HepG2 (cell line): ENCODE data around the gene TMEM127. TPM values are rescaled to one million over a fixed set of nuclear protein-coding genes. Genes with fewer than 3 reads are reported as not detected.
A peak's percentile ranks its signal among the peaks of the same experiment; 100 is the strongest.

ENCODE experiments used
- AHR ChIP-seq: IDR thresholded peaks from 2 replicates; pipeline ENCODE4 v1.6.1; 2018; ENCODE audit warnings: missing genetic modification reagents, missing compliant biosample characterization
- ERF ChIP-seq: IDR thresholded peaks from 2 replicates; pipeline ENCODE4 v1.6.1; 2018; ENCODE audit warnings: missing biosample characterization, missing genetic modification reagents
- GATA4 ChIP-seq: sonication (generic); IDR thresholded peaks from 2 replicates; pipeline ENCODE4 v1.6.1; 2016; ENCODE audit warnings: antibody characterized with exemption, low read depth, borderline replicate concordance
- GTF2F1 ChIP-seq: fragments of 150-350 bp; IDR thresholded peaks from 2 replicates; pipeline ENCODE4 v1.6.1; 2014; ENCODE audit warnings: low read length
- KMT2A ChIP-seq: sonication (generic); formaldehyde crosslinking; IDR thresholded peaks from 2 replicates; pipeline ENCODE4 v1.4.0; 2020; ENCODE audit warnings: missing genetic modification reagents
- NFYB ChIP-seq: sonication (generic); formaldehyde crosslinking; IDR thresholded peaks from 2 replicates; pipeline ENCODE4 v1.4.0; 2020; ENCODE audit warnings: missing genetic modification reagents
- NR1H2 ChIP-seq: sonication (generic); formaldehyde crosslinking; IDR thresholded peaks from 2 replicates; pipeline ENCODE4 v1.8.1; 2022; ENCODE audit warnings: low read depth, missing genetic modification reagents, borderline replicate concordance
- SATB2 ChIP-seq: sonication (generic); formaldehyde crosslinking; IDR thresholded peaks from 2 replicates; pipeline ENCODE4 v1.5.0; 2020; ENCODE audit warnings: missing genetic modification reagents
- TBL1XR1 ChIP-seq: fragments of 150-350 bp; IDR thresholded peaks from 2 replicates; pipeline ENCODE4 v1.6.1; 2014; ENCODE audit warnings: borderline replicate concordance, low read length; ENCODE audit not compliant: partially characterized antibody
- TEF ChIP-seq: sonication (generic); formaldehyde crosslinking; IDR thresholded peaks from 2 replicates; pipeline ENCODE4 v1.5.0; 2020; ENCODE audit warnings: missing genetic modification reagents
- TOPORS ChIP-seq: sonication (generic); formaldehyde crosslinking; IDR thresholded peaks from 2 replicates; pipeline ENCODE4 v1.8.0; 2023; ENCODE audit warnings: mild to moderate bottlenecking, missing genetic modification reagents
- ZBTB14 ChIP-seq: sonication (generic); formaldehyde crosslinking; IDR thresholded peaks from 2 replicates; pipeline ENCODE4 v1.4.0; 2020; ENCODE audit warnings: missing genetic modification reagents
- ZNF12 ChIP-seq: sonication (generic); formaldehyde crosslinking; IDR thresholded peaks from 2 replicates; pipeline ENCODE4 v1.5.0; 2020; ENCODE audit warnings: missing genetic modification reagents
- ZNF263 ChIP-seq: sonication (generic); formaldehyde crosslinking; IDR thresholded peaks from 2 replicates; pipeline ENCODE4 v1.4.0; 2020; ENCODE audit warnings: missing genetic modification reagents
- ZNF431 ChIP-seq: sonication (generic); formaldehyde crosslinking; IDR thresholded peaks from 2 replicates; pipeline ENCODE4 v1.9.0; 2022; ENCODE audit warnings: missing genetic modification reagents, low read depth, mild to moderate bottlenecking, borderline replicate concordance
- polyA plus RNA-seq, 8 experiments: library from polyadenylated mRNA; depleted of rRNA in 3 of 8; stranded (reverse) in 7 of 8; unstranded in 1 of 8; fragments of >200 nt; fragmentation: Illumina TruSeq in 4 of 8; extraction: Trizol in 4 of 8; gene quantifications; 2 replicates each; pipeline versions ENCODE4 v1.2.1 to v1.2.3, GENCODE V29; 2011 to 2016; ENCODE audit warnings: low read depth in 4 of 8, missing spikeins in 1 of 8, mixed read lengths in 1 of 8; ENCODE audit not compliant: insufficient read depth in 1 of 8
- total RNA-seq, 5 experiments: library from RNA; depleted of rRNA; stranded (reverse); fragments of >200 nt; fragmentation: Illumina TruSeq; extraction: Trizol; gene quantifications; 2 replicates each; pipeline ENCODE4 v1.2.3, GENCODE V29; 2016; ENCODE audit warnings: low read depth in 1 of 5
- TF ChIP-seq, protein P1 (sequence below): sonication (generic); formaldehyde crosslinking; IDR thresholded peaks from 2 replicates; pipeline ENCODE4 v1.4.0; 2020; ENCODE audit warnings: missing genetic modification reagents
- TF ChIP-seq, protein P2 (sequence below): sonication (generic); formaldehyde crosslinking; IDR thresholded peaks from 2 replicates; pipeline ENCODE4 v1.5.0; 2020; ENCODE audit warnings: missing genetic modification reagents
- TF ChIP-seq, protein P3 (sequence below): sonication (generic); formaldehyde crosslinking; IDR thresholded peaks from 2 replicates; pipeline ENCODE4 v1.8.1; 2023; ENCODE audit warnings: missing genetic modification reagents, inconsistent platforms, borderline replicate concordance
- TF ChIP-seq, protein P4 (sequence below): sonication (generic); formaldehyde crosslinking; IDR thresholded peaks from 2 replicates; pipeline ENCODE4 v1.4.0; 2020; ENCODE audit warnings: missing genetic modification reagents

Gene TMEM127
- total and polyA plus RNA-seq, 2 of the 13 experiments (the other 11 are each of a cell fraction or from before 2014, with no cell fraction given) = 21.5 to 33.9 TPM

DNA sequence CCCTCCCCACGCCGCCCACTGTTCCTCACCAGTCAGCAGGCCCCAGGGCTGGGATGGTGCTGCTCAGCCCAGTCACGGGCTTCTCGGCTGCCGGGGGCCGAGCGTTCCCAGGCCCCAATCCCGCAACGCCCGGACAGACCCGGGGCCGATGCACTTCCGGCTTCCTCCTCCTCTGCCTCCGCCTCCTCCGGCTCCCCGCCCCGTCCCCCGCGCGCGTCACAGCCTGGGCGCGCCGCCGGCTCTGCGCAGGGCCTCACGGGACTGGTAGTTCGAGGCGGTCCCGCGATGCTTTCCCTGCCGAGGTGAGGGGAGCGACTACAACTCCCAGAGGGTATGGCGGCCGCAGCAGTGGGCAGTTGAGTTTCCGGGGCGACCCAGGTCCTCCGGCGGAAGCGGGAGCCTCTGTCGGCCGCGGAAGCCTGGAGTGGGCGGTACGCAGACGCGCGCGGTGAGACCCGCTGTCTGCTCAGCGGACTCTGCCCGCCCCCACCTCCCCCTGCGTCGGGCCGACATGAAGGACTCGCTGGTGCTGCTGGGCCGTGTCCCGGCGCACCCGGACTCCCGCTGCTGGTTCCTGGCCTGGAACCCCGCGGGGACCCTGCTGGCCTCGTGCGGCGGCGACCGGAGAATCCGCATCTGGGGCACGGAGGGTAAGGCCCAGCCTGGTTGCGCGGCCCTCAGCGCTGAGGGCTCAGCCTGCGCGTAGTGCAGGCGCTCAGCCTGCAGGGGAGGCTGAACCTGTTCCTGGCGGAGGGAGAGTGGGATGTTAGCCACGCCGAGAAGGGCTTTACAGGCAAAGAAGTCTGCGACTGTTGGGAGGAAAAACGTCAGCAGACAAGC is at the start of gene TMEM127, which contains the start of gene CIAO1 (continued):
- TF ChIP-seq TBL1XR1 = no peak
- TF ChIP-seq ZNF12 (CRISPR knock-in tag) = peak; percentile 42; the same call in 1 of the 2 replicates
- TF ChIP-seq KMT2A = peak; percentile 88; the same call in 1 of the 2 replicates
- TF ChIP-seq GATA4 = no peak
- TF ChIP-seq, protein P1, sequence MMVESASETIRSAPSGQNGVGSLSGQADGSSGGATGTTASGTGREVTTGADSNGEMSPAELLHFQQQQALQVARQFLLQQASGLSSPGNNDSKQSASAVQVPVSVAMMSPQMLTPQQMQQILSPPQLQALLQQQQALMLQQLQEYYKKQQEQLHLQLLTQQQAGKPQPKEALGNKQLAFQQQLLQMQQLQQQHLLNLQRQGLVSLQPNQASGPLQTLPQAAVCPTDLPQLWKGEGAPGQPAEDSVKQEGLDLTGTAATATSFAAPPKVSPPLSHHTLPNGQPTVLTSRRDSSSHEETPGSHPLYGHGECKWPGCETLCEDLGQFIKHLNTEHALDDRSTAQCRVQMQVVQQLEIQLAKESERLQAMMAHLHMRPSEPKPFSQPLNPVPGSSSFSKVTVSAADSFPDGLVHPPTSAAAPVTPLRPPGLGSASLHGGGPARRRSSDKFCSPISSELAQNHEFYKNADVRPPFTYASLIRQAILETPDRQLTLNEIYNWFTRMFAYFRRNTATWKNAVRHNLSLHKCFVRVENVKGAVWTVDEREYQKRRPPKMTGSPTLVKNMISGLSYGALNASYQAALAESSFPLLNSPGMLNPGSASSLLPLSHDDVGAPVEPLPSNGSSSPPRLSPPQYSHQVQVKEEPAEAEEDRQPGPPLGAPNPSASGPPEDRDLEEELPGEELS (CRISPR knock-in tag) = peak; percentile 80
- TF ChIP-seq NR1H2 (CRISPR knock-in tag) = peak; percentile 63; the same call in 1 of the 2 replicates
- TF ChIP-seq, protein P2, sequence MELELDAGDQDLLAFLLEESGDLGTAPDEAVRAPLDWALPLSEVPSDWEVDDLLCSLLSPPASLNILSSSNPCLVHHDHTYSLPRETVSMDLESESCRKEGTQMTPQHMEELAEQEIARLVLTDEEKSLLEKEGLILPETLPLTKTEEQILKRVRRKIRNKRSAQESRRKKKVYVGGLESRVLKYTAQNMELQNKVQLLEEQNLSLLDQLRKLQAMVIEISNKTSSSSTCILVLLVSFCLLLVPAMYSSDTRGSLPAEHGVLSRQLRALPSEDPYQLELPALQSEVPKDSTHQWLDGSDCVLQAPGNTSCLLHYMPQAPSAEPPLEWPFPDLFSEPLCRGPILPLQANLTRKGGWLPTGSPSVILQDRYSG (CRISPR knock-in tag) = 0 out of 2 replicates have a peak, but pooled peaks have one; percentile 76
- TF ChIP-seq, protein P3, sequence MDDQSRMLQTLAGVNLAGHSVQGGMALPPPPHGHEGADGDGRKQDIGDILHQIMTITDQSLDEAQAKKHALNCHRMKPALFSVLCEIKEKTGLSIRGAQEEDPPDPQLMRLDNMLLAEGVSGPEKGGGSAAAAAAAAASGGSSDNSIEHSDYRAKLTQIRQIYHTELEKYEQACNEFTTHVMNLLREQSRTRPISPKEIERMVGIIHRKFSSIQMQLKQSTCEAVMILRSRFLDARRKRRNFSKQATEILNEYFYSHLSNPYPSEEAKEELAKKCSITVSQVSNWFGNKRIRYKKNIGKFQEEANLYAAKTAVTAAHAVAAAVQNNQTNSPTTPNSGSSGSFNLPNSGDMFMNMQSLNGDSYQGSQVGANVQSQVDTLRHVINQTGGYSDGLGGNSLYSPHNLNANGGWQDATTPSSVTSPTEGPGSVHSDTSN = no peak
- TF ChIP-seq ZBTB14 (CRISPR knock-in tag) = peak; percentile 99
- TF ChIP-seq TOPORS (CRISPR knock-in tag) = no peak; the same call in 1 of the 2 replicates
- peak; percentile 46; the same call in 1 of the 2 replicates for TF ChIP-seq ZNF263 (CRISPR knock-in tag)
- TF ChIP-seq TEF = no peak
- TF ChIP-seq NFYB (CRISPR knock-in tag) = peak; percentile 64
- TF ChIP-seq ERF (CRISPR knock-in tag) = peak; percentile 94
- TF ChIP-seq, protein P4, sequence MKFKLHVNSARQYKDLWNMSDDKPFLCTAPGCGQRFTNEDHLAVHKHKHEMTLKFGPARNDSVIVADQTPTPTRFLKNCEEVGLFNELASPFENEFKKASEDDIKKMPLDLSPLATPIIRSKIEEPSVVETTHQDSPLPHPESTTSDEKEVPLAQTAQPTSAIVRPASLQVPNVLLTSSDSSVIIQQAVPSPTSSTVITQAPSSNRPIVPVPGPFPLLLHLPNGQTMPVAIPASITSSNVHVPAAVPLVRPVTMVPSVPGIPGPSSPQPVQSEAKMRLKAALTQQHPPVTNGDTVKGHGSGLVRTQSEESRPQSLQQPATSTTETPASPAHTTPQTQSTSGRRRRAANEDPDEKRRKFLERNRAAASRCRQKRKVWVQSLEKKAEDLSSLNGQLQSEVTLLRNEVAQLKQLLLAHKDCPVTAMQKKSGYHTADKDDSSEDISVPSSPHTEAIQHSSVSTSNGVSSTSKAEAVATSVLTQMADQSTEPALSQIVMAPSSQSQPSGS = peak; percentile 85
- no peak; the same call in none of the 2 replicates for TF ChIP-seq AHR (CRISPR knock-in tag)
- no peak for TF ChIP-seq GTF2F1
- peak; percentile 76; the same call in 1 of the 2 replicates for TF ChIP-seq ZNF431 (CRISPR knock-in tag)
- no peak; the same call in 1 of the 2 replicates for TF ChIP-seq SATB2 (CRISPR knock-in tag)
